ENCODE results near the gene ZBTB38.

The ZBTB38 gene

DNA sequence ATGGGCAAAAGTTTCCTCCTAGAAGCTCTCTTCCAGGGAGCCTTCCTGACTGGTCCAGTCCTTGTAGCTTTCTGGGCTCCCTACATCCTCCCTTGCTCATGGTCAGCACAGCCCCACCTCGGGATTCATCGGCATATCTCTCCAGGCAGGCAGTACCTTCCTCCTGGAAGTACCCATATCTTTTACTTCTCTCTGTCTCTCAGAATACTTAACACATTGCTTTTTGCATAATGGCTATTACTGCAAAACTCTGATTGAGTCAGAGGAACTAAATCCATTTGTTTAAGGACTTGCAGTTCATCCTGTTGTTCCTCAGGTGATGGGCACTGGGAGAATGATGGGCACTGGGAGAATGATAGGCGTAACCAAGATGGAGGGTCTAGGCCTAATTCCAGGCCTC lies 13.8 kb upstream of the ZBTB38 start:
- H3K18ac ChIP-seq (ENCODE audit: low read length) = peak overlapping the region; percentile 81

DNA sequence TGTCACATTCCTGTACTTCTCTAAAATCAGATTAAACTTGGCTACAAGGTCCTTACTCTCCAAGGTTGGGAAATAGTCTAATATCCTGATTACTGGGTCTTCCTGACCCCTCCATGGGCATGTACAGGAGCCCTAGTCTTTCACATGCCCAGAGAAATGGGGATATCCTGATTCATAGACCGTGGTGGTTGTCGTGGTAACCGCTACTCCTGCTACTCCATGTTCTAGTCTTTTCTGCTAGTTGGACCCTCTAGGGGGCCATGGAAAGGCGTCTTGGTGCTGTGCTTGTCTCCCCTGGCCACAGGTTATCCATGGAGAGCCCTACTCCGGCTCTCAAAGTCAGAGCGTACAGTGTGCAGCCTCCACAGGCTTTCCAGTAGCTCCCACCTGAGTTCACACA lies 13.1 kb upstream of the ZBTB38 start:
- WGBS (ENCODE audit: extremely low coverage, insufficient coverage, low lambda C conversion rate) = no CpG with 5 or more reads among the region's 6 CpGs
- Histone ChIP-seq H3K4ac (ENCODE audit: low read depth, low read length) (no peak overlapping the region), H4K5ac (ENCODE audit: low read length) (no peak overlapping the region), H2AK5ac (ENCODE audit: low read length) (no peak overlapping the region), H3K27me3 (ENCODE audit: insufficient read depth, low read length, poor library complexity) (no peaks in the 10 kb centered on the region), H3K4me3 (ENCODE audit: low read length) (no peak overlapping the region), H3K79me1 (ENCODE audit: low read length) (no peaks in the 10 kb centered on the region), H3K4me1 (ENCODE audit: control insufficient read depth, low read depth, low read length) (peaks cover 4% of the 10 kb centered on the region), H2BK15ac (replicated peaks; ENCODE audit: low read depth) (no peak overlapping the region), H3K79me2 (ENCODE audit: control insufficient read depth, insufficient read depth, low read length) (no peaks in the 10 kb centered on the region), H3K9ac (ENCODE audit: low read length) (no peak overlapping the region), H3K36me3 (ENCODE audit: control insufficient read depth, insufficient read depth, low read length) (no peaks in the 10 kb centered on the region), H3K18ac (ENCODE audit: low read length) (peak overlapping the region; percentile 1), H3K56ac (ENCODE audit: low read length) (no peak overlapping the region), H3K27ac (ENCODE audit: low read depth, low read length) (no peak overlapping the region), H2BK5ac (ENCODE audit: low read length) (no peak overlapping the region), H3K23ac (ENCODE audit: low read length) (no peak overlapping the region), H3K4me2 (ENCODE audit: low read length) (no peak overlapping the region), H2BK120ac (ENCODE audit: low read depth, low read length) (no peak overlapping the region), H4K8ac (ENCODE audit: low read depth, low read length) (no peak overlapping the region)
- no peak for DNase-seq

More for the DNA sequence above, 13.8 kb upstream of the ZBTB38 start:
- no peak overlapping the region for H3K56ac ChIP-seq (ENCODE audit: low read length)
- no peak for DNase-seq
- no peaks in the 10 kb centered on the region for H3K36me3 ChIP-seq (ENCODE audit: control insufficient read depth, insufficient read depth, low read length)
- H3K79me1 ChIP-seq (ENCODE audit: low read length) = no peaks in the 10 kb centered on the region
- peak overlapping the region; percentile 43 for H2BK5ac ChIP-seq (ENCODE audit: low read length)
- H3K4me2 ChIP-seq (ENCODE audit: low read length) = no peak overlapping the region
- no peak overlapping the region for H4K8ac ChIP-seq (ENCODE audit: low read depth, low read length)
- H3K23ac ChIP-seq (ENCODE audit: low read length) = no peak overlapping the region
- H3K4ac ChIP-seq (ENCODE audit: low read depth, low read length) = no peak overlapping the region
- H3K4me1 ChIP-seq (ENCODE audit: control insufficient read depth, low read depth, low read length) = peaks cover 4% of the 10 kb centered on the region
- H4K5ac ChIP-seq (ENCODE audit: low read length) = no peak overlapping the region
- H3K4me3 ChIP-seq (ENCODE audit: low read length) = no peak overlapping the region
- H3K27ac ChIP-seq (ENCODE audit: low read depth, low read length) = no peak overlapping the region
- H2BK120ac ChIP-seq (ENCODE audit: low read depth, low read length) = no peak overlapping the region
- no peak overlapping the region for H2AK5ac ChIP-seq (ENCODE audit: low read length)
- H2BK15ac ChIP-seq (replicated peaks; ENCODE audit: low read depth) = no peak overlapping the region
- WGBS (ENCODE audit: extremely low coverage, insufficient coverage, low lambda C conversion rate) = no CpG with 5 or more reads among the region's 3 CpGs
- H3K27me3 ChIP-seq (ENCODE audit: insufficient read depth, low read length, poor library complexity) = no peaks in the 10 kb centered on the region
- H3K79me2 ChIP-seq (ENCODE audit: control insufficient read depth, insufficient read depth, low read length) = no peaks in the 10 kb centered on the region
- H3K9ac ChIP-seq (ENCODE audit: low read length) = no peak overlapping the region

GRCh38 chr3:141356046-141356445 lies 12.3 kb upstream of the ZBTB38 start:
- H3K79me1 ChIP-seq (ENCODE audit: low read length) = no peaks in the 10 kb centered on the region
- H3K9ac ChIP-seq (ENCODE audit: low read length) = no peak overlapping the region
- H3K23ac ChIP-seq (ENCODE audit: low read length) = no peak overlapping the region
- no peak overlapping the region for H3K4me3 ChIP-seq (ENCODE audit: low read length)
- no peaks in the 10 kb centered on the region for H3K79me2 ChIP-seq (ENCODE audit: control insufficient read depth, insufficient read depth, low read length)
- H2BK15ac ChIP-seq (replicated peaks; ENCODE audit: low read depth) = no peak overlapping the region
- H3K18ac ChIP-seq (ENCODE audit: low read length) = no peak overlapping the region
- H3K4ac ChIP-seq (ENCODE audit: low read depth, low read length) = no peak overlapping the region
- H3K56ac ChIP-seq (ENCODE audit: low read length) = peak overlapping the region; percentile 17
- H3K27me3 ChIP-seq (ENCODE audit: insufficient read depth, low read length, poor library complexity) = no peaks in the 10 kb centered on the region
- WGBS (ENCODE audit: extremely low coverage, insufficient coverage, low lambda C conversion rate) = no CpG with 5 or more reads among the region's 4 CpGs
- no peak overlapping the region for H2BK5ac ChIP-seq (ENCODE audit: low read length)
- no peak overlapping the region for H4K5ac ChIP-seq (ENCODE audit: low read length)
- no peaks in the 10 kb centered on the region for H3K36me3 ChIP-seq (ENCODE audit: control insufficient read depth, insufficient read depth, low read length)
- no peak overlapping the region for H2AK5ac ChIP-seq (ENCODE audit: low read length)
- peaks cover 4% of the 10 kb centered on the region for H3K4me1 ChIP-seq (ENCODE audit: control insufficient read depth, low read depth, low read length)
- no peak for DNase-seq
- no peak overlapping the region for H3K4me2 ChIP-seq (ENCODE audit: low read length)
- no peak overlapping the region for H4K8ac ChIP-seq (ENCODE audit: low read depth, low read length)
- no peak overlapping the region for H2BK120ac ChIP-seq (ENCODE audit: low read depth, low read length)
- H3K27ac ChIP-seq (ENCODE audit: low read depth, low read length) = no peak overlapping the region

DNA sequence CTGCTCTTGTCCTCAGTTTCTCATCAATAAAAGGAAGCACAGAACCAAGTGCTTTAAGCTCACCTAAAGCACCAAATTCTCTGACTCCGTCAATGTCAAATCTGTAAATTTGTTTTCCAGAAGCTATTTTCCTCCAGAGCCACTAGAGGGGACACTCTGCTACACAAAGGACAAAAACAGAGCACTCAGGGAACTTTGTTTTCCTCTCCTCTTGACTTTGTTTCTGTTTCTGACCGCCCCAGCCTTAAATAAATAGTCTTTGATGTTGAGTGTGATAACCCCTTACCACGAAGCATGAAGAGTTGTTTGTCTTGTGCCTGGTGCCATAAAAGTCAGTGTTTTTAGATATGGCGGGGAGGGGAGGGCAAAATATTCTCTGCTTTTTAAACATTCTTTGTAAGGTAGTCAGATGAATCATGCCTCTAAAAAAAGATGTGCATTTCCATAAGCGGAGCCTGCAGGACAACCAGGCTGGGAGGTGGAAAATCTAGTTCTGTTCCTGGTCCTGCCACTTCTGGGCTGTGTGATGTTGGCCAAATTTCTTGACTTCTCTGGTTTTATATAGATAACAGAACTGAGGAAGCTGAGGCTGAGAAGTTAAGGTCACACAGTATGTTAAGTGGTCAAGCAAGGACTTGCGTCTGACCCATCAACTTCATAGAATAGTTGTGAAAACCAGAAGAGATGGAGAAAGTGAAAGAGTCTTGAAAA lies 7.3 kb upstream of the ZBTB38 start:
- no peaks in the 10 kb centered on the region for H3K27me3 ChIP-seq (ENCODE audit: insufficient read depth, low read length, poor library complexity)
- no peak overlapping the region for H3K27ac ChIP-seq (ENCODE audit: low read depth, low read length)
- peak overlapping the region; percentile 88 for H3K18ac ChIP-seq (ENCODE audit: low read length)
- H4K8ac ChIP-seq (ENCODE audit: low read depth, low read length) = no peak overlapping the region
- peak overlapping the region; percentile 69 for H2BK120ac ChIP-seq (ENCODE audit: low read depth, low read length)
- H3K4ac ChIP-seq (ENCODE audit: low read depth, low read length) = peak overlapping the region; percentile 24
- no peak overlapping the region for H3K23ac ChIP-seq (ENCODE audit: low read length)
- no peak overlapping the region for H3K4me2 ChIP-seq (ENCODE audit: low read length)
- H3K36me3 ChIP-seq (ENCODE audit: control insufficient read depth, insufficient read depth, low read length) = no peaks in the 10 kb centered on the region
- WGBS (ENCODE audit: extremely low coverage, insufficient coverage, low lambda C conversion rate) = no CpG with 5 or more reads among the region's 6 CpGs
- H2BK5ac ChIP-seq (ENCODE audit: low read length) = peak overlapping the region; percentile 22
- H3K56ac ChIP-seq (ENCODE audit: low read length) = peak overlapping the region; percentile 59
- H2AK5ac ChIP-seq (ENCODE audit: low read length) = no peak overlapping the region
- no peak overlapping the region for H3K4me3 ChIP-seq (ENCODE audit: low read length)
- DNase-seq = peak; percentile 90
- no peaks in the 10 kb centered on the region for H3K79me2 ChIP-seq (ENCODE audit: control insufficient read depth, insufficient read depth, low read length)
- no peaks in the 10 kb centered on the region for H3K79me1 ChIP-seq (ENCODE audit: low read length)
- H3K4me1 ChIP-seq (ENCODE audit: control insufficient read depth, low read depth, low read length) = no peaks in the 10 kb centered on the region
- H2BK15ac ChIP-seq (replicated peaks; ENCODE audit: low read depth) = peak overlapping the region; percentile 99
- no peak overlapping the region for H4K5ac ChIP-seq (ENCODE audit: low read length)
- no peak overlapping the region for H3K9ac ChIP-seq (ENCODE audit: low read length)

DNA sequence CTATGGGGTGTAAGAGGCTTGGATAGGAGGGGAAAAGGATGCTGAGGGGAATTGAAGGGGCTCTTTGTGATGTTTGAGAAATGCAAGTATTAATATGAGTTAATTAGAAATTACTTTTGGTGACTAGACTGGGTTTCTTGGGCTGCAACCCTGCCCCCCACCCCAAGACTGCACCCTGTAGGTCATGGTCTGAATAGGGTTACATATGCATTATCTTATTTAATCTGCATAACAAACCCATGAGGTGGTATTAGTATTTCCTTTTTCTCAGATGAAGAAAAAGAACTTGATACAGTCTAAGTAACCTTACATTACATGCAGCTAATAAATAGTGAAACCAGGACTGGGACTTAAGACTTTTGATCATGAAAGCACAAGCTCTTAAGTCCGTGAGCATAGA lies 5.6 kb upstream of the ZBTB38 start:
- H4K5ac ChIP-seq (ENCODE audit: low read length) = no peak overlapping the region
- H3K79me2 ChIP-seq (ENCODE audit: control insufficient read depth, insufficient read depth, low read length) = no peaks in the 10 kb centered on the region
- no peak overlapping the region for H4K8ac ChIP-seq (ENCODE audit: low read depth, low read length)
- no peak overlapping the region for H3K18ac ChIP-seq (ENCODE audit: low read length)
- H3K27me3 ChIP-seq (ENCODE audit: insufficient read depth, low read length, poor library complexity) = no peaks in the 10 kb centered on the region
- no peak for DNase-seq
- no peak overlapping the region for H3K56ac ChIP-seq (ENCODE audit: low read length)
- H2BK15ac ChIP-seq (replicated peaks; ENCODE audit: low read depth) = no peak overlapping the region
- no peak overlapping the region for H2BK5ac ChIP-seq (ENCODE audit: low read length)
- H2BK120ac ChIP-seq (ENCODE audit: low read depth, low read length) = no peak overlapping the region
- H3K9ac ChIP-seq (ENCODE audit: low read length) = no peak overlapping the region
- no peak overlapping the region for H2AK5ac ChIP-seq (ENCODE audit: low read length)
- H3K27ac ChIP-seq (ENCODE audit: low read depth, low read length) = no peak overlapping the region
- no peak overlapping the region for H3K4ac ChIP-seq (ENCODE audit: low read depth, low read length)
- H3K79me1 ChIP-seq (ENCODE audit: low read length) = no peaks in the 10 kb centered on the region
- H3K4me1 ChIP-seq (ENCODE audit: control insufficient read depth, low read depth, low read length) = peaks cover under 1% of the 10 kb centered on the region
- H3K4me3 ChIP-seq (ENCODE audit: low read length) = no peak overlapping the region
- no peak overlapping the region for H3K23ac ChIP-seq (ENCODE audit: low read length)
- H3K4me2 ChIP-seq (ENCODE audit: low read length) = no peak overlapping the region
- H3K36me3 ChIP-seq (ENCODE audit: control insufficient read depth, insufficient read depth, low read length) = no peaks in the 10 kb centered on the region
- no CpG with 5 or more reads among the region's 1 CpG for WGBS (ENCODE audit: extremely low coverage, insufficient coverage, low lambda C conversion rate)

DNA sequence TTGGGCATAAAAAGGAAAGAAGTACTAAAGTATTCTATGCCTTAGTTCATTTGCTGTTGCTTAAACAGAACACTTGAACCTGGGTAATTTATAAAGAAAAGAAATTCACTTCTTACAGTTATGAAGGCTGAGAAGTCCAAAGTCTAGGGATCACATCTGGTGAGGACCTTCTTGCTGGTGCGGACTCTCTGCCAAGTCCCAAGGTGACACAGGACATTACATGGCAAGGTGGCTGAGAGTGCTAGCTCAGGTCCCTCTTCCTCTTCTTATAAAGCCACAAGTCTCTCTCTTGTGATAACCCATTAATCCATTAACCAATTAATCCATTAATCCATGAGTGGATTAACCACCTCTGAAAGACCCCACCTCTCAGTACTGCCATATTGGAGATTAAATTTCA lies 3.1 kb upstream of the ZBTB38 start:
- H2BK5ac ChIP-seq (ENCODE audit: low read length) = no peak overlapping the region
- H4K8ac ChIP-seq (ENCODE audit: low read depth, low read length) = no peak overlapping the region
- H3K4ac ChIP-seq (ENCODE audit: low read depth, low read length) = no peak overlapping the region
- no peaks in the 10 kb centered on the region for H3K36me3 ChIP-seq (ENCODE audit: control insufficient read depth, insufficient read depth, low read length)
- no peak overlapping the region for H3K56ac ChIP-seq (ENCODE audit: low read length)
- H3K4me3 ChIP-seq (ENCODE audit: low read length) = no peak overlapping the region
- H3K27ac ChIP-seq (ENCODE audit: low read depth, low read length) = no peak overlapping the region
- no peaks in the 10 kb centered on the region for H3K79me1 ChIP-seq (ENCODE audit: low read length)
- no peak overlapping the region for H4K5ac ChIP-seq (ENCODE audit: low read length)
- H3K4me1 ChIP-seq (ENCODE audit: control insufficient read depth, low read depth, low read length) = peaks cover 7% of the 10 kb centered on the region
- no peak overlapping the region for H3K18ac ChIP-seq (ENCODE audit: low read length)
- H2AK5ac ChIP-seq (ENCODE audit: low read length) = no peak overlapping the region
- H3K23ac ChIP-seq (ENCODE audit: low read length) = no peak overlapping the region
- no peak for DNase-seq
- no peak overlapping the region for H2BK120ac ChIP-seq (ENCODE audit: low read depth, low read length)
- H3K79me2 ChIP-seq (ENCODE audit: control insufficient read depth, insufficient read depth, low read length) = no peaks in the 10 kb centered on the region
- WGBS (ENCODE audit: extremely low coverage, insufficient coverage, low lambda C conversion rate) = no CpG with 5 or more reads among the region's 1 CpG
- H3K9ac ChIP-seq (ENCODE audit: low read length) = no peak overlapping the region
- no peak overlapping the region for H2BK15ac ChIP-seq (replicated peaks; ENCODE audit: low read depth)
- H3K27me3 ChIP-seq (ENCODE audit: insufficient read depth, low read length, poor library complexity) = no peaks in the 10 kb centered on the region
- no peak overlapping the region for H3K4me2 ChIP-seq (ENCODE audit: low read length)
